Measurements from ENCODE around the gene MED27.
"Not testable (repeated sequence)": the region's sequence is repeated elsewhere in the genome, so short reads cannot be mapped to it uniquely, and the experiment has no call there.

The MED27 gene

GRCh38 chr9:132015866-132016265 lies 63.8 kb downstream of the MED27 start:
- DNase-seq (ENCODE audit: low read depth): no peak

DNA sequence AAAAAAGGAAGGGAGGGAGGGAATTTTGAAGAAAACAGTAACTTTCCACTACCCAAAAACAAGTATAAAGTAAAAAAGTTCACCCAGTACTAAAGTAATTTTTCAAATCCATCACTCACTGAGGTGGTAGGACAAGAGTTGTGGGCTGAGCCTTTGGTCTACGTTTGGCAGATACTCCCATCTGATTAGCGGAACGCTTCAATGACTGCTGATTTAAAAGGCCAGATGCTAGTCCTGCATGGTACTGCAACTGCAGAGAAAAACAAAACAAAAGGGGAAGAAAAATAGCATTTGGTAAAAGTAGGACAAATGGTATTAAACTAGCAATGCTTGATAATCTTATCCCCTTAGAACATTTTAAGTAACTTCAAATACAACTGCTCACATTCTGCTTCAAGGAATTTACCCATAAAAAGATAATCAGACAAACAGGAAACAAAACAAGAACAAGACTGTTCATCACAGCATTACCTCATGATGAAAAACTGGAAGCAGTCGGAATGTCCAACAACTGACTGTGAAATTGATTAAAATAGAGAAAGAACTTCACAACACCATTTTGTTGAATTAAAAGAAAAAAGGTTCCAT lies 65.4 kb downstream of the MED27 start:
- no peak for DNase-seq (ENCODE audit: low read depth)

DNA sequence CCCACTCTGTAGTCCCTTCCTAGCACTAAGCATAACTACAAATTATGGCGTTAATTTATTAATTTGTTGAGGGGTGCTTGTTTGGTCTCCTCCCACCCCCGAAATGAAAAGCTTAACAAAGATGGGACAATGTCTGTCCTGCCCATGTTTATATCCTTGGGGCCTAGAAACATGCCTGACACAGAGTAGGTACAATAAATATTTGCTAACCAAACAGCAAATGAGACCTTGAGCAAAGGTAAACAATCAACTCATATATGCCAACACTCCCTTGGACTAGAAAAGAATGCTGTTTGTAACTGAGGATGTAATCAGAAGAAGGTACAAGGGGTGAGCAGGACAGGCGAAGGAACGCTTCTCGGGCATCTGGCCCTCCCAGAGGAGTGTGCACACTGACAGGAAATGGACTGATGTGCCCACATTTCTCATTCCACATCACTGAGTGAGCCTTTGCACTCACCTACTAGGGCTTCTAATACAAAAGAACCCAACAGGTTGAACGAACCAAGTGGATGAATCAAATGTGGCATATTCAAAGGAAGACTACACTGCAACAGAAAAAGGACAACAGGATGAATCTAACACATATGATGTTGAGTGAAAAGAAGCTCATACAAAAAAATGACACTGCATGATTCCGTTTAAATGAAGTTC lies 66.8 kb downstream of the MED27 start:
- no peak for DNase-seq (ENCODE audit: low read depth)

DNA sequence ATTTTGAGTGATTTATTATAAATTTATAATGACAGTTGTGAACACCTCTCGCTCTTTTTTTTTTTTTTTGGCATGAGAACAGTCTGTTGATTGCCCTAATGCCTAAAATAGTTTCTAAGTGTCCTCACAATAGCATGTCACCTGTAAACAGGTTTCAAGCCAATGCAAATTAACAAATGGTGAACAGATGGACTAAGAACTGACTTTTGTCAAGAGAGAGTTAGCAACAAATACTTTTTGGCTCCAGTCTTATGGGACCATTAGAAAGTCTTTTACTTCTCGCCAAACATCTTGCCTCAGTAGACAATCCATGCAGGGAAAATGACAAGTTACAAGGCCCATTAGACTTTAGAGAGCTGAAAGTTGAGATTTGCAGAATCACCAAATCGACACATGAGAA lies 67.8 kb downstream of the MED27 start:
- no peak for DNase-seq (ENCODE audit: low read depth)

DNA sequence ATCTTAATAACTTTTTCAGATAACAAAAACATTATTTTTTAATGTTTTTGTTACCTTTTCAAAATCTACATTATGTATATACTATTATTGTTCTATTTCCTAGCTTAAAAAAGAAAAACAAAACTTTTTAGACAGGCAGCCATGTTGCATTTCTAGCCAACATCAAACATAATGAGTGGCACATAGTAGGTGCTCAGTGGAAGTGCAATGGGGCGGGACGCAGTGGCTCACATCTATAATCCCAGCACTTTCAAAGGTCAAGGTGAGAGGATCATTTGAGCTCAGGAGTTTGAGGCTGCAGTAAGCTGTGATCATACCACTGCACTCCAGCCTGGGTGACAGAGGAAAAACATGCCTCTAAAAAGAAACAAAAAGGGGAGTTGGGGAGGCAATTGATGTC lies 68.4 kb downstream of the MED27 start:
- DNase-seq (ENCODE audit: low read depth): no peak

DNA sequence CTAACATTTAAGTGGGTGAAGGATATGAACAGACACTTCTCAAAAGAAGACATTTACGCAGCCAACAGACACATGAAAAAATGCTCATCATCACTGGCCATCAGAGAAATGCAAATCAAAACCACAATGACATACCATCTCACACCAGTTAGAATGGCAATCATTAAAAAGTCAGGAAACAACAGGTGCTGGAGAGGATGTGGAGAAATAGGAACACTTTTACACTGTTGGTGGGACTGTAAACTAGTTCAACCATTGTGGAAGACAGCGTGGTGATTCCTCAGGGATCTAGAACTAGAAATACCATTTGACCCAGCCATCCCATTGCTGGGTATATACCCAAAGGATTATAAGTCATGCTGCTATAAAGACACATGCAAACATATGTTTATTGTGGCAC lies 69.5 kb downstream of the MED27 start:
- not testable (repeated sequence) for DNase-seq (ENCODE audit: low read depth)

DNA sequence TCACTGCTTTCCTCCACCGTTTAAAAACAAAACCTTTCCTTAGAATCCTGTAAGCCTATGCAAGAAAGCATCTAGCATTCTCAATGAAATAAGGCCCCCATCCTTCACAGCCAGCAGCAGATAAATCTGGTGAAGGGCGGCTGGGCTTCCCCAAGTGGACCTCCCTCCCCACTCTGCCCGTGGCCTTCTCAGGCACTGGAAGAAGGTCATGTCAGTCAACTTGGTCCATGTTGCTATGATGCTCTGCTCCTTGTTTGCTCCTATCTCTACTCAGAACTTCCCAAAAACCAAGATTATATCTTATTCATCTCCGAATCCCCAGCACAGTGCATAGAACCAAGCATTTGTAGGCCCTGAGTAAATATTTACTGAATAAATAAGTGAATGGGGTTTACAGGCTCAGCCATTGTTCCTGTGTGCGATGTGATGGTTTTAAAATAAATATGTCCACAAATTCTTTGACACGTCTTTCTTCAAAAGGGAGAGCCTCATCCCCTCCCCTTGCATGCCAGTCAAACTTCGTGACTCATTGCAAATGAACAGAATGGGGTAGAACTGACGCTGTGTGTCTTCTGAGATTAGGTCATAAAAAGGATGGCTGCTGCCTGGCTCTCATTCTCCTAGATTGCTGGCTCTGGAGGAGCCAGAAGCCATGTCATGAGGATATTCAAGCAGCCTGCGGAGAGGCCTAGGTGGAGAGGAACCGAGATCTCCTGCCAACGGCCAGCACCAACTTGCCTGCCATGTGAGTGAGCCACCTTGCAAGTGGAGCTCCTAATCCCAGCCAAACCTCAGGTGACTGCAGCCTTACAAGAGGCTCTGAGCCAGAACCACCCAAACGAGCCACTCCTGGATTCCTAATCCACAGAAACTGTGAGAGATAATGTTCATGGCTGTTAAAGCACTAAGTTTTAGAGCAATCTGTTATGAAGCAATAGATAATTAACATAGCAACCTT lies 70.5 kb downstream of the MED27 start:
- peak; percentile 40 for DNase-seq (ENCODE audit: low read depth)

DNA sequence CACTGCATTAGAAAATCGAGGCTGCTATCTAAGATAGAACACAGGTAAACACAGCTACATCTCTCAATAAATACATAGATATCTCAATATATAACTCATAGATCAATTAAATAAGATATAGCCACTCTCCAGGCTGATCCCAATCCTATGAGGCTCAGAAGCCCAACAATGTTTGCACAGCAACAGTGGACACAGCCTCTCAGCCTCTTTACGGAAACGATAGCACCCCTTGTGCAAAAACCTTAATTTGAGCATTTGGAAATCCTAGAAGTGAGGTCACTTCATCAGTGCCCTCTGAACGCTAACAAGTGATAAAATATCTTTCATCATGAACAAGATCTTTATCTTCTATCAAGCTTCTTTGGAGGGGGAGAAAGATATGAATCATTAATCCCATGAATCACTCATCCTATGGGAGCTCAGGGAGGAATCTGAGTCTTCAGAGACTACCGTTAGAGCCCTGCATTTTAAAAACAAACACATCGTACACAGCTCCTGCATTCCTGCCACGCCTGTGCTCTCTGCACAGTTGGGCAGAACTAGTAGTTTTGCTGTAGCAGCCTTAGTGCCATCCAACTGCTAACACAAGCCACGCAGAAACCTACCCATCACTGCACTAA lies 71.4 kb downstream of the MED27 start:
- DNase-seq (ENCODE audit: low read depth): peak; percentile 85

DNA sequence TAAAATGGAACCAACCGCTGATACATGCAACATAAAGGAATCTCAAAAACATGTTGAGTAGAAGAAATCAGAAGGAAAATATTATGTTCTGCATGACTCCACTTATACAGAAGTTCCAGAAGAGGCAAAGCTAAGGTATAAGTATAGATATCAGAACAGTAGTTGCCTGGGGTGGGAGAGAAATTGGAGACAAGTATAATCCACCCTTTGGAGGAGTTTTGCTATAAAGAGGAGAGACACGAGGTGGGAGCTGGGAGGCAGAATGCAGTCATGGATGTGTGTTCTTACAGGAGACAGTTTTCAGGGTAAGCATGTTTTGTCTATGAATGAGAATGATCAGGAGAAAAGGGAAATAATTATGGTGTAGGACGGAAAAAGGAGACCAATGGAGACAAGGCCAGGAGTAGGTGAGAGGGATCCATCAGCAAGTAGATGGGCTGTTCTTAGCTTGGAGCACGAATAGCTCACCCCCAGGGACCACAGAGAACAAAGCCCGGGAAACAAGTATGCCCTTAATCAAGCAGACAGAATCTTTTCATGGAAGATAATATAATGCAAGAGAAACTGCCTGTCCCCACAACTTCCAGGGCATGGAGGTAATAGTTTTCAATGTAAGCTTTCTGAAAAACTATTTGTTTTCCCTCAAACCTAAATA lies 72.2 kb downstream of the MED27 start:
- DNase-seq (ENCODE audit: low read depth): no peak

GRCh38 chr9:132006677-132007370 lies 72.8 kb downstream of the MED27 start:
- peak; percentile 38 for DNase-seq (ENCODE audit: low read depth)

GRCh38 chr9:132005899-132006298 lies 73.8 kb downstream of the MED27 start:
- peak; percentile 34 for DNase-seq (ENCODE audit: low read depth)

DNA sequence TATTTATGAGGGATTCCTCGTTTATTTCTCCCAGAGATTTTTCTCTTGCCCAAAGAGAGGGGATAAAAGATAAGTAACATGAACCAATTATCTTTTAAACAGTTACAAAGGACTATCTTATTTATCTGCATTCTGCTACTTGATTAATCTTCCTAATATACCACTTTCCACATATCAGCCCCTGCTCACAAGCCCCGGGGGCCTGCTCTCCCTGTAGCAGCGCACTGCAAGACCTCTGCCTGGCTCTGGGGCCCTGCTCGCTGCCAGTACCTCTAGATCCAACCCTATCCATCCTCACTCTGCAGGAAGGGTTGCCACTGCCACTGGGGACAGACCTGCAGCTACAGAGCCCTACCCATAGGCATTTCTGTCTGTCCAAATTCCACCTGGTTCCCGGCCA lies 75.3 kb downstream of the MED27 start:
- no peak for DNase-seq (ENCODE audit: low read depth)

GRCh38 chr9:132003896-132004295 lies 75.8 kb downstream of the MED27 start:
- no peak for DNase-seq (ENCODE audit: low read depth)

GRCh38 chr9:132003319-132003704 lies 76.4 kb downstream of the MED27 start:
- DNase-seq (ENCODE audit: low read depth): no peak

GRCh38 chr9:132002643-132003318 lies 76.9 kb downstream of the MED27 start:
- peak; percentile 16 for DNase-seq (ENCODE audit: low read depth)

DNA sequence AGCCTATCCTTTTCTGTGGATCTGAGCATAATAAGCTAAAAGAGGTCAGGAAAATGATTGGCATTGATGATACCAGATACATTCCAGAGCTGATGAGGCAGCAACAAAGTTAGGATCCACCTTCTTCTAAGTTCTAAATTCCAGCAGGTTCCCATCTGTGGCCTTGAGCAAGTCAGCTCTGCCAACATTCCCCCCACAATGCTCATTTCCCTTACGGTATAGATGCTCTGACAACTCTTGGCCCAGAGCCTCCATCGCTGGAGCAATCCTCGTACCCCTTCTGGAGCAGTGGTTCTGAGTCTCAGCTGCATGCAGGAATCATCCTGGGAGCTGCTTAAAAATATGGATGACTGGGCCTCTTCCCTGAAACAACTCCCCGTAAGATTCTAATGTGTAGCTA lies 78.1 kb downstream of the MED27 start:
- DNase-seq (ENCODE audit: low read depth): peak; percentile 25

DNA sequence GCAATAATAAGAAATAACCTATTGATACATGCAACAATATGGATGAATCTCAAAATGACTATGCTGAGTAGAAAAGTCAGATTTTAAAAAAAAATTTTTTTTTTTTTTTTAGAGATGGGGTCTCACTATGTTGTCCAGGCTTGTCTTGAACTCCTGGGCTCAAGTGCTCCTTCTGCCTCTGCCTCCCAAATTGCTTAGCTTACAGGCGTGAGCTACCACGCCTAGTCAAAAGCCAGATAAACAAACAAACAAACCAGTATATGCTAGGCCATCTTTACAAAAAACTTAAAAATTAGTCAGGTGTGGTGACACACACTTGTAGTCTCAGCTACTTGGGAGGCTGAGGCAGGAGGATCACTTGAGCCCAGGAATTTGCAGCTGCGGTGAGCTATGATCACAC lies 79.0 kb downstream of the MED27 start:
- DNase-seq (ENCODE audit: low read depth): no peak

DNA sequence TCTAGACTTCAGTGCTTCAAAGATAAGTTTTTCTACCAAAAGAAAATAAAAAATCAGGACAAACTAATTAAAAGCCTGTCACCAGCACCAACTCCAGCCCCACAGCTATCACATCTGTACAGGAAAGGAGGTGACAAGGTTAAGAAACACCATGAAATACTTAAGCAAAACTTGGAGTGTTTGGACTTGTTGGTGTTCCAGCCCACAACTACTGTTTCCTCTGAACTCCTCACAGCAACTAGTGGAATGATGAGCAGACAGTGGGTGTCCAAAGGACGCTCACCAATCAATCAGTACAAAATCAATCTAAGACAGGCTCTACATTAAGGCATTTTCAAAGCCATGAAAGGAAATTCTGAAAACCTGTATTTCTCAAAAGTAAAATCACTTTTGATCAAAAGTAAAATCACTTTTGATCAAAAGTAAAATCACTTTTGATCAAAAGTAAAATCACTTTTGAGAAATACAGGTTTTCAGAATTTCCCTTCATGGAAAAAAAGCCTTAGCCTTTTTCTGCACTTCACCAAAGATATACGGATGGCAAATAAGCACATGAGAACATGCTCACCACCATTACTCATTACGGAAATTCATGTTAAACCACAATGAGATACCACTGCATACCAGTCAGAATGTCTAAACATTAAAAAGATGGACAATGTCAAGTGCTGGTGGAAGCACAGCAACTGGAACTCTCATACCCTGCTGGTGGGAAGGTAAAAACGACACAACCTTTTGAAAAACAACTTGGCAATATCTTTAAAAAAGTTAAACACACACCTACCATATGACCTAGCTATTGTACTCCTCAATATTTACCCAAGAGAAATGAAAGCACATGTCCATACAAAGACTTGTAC lies 79.7 kb downstream of the MED27 start:
- DNase-seq (ENCODE audit: low read depth): peak; percentile 88

DNA sequence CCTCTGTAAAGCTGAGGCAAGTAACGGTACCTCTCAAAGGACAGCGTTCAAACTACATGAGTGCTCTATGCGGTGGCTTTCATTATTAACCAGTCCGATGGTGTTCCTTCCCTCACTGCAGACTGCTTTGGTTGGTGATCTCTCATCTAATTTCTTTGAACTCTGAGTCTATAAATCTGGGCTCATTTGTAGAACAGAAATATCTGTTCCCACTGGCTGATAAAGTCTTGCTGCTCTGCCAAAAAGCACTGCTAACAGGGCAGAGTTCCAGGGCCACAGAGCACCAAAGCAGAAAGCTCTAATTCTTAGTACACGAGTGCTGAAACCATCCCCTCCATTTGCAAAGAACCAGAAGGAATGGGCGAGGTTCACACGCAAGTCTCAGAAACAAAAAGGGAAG lies 81.9 kb downstream of the MED27 start:
- DNase-seq (ENCODE audit: low read depth): peak; percentile 54

DNA sequence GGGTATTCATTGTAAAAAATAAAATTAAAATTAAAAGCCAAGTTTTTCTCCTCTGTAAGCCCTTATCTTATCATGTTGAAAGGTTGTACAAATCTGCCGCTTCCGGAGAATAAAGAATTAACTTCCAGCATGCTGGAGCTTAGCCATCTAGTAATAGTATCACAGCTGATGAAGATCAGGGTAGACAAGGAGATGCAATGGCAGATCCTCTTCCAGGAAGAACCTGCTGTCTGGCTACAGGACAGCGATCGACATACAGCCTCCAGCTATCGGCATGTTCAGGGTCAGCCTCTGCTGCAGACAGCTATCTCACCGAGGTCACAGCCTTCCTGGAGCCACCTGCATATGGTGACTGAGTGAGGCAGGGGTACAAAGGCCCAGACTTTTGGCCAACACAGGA lies 82.6 kb downstream of the MED27 start:
- no peak for DNase-seq (ENCODE audit: low read depth)

All from EH (cell line).